Testis (tissue), 3 donors: ENCODE measurements around the gene ACAA1. TPM values are rescaled to one million over a fixed set of nuclear protein-coding genes. Genes with fewer than 3 reads are reported as not detected.

Experiments
- DNase-seq: peaks from one replicate; pipeline ENCODE4 v3.0.0-alpha.2; 2019
- H3K27ac ChIP-seq, 2 donors: fragments of 200-600 bp; sonication (generic); one replicate each; pipeline ENCODE4 v1.5.1; 2019
- H3K27me3 ChIP-seq: fragments of 200-600 bp; sonication (generic); one replicate; pipeline ENCODE4 v1.5.1; 2019
- H3K36me3 ChIP-seq: fragments of 200-600 bp; sonication (generic); one replicate; pipeline ENCODE4 v1.5.1; 2017; ENCODE audit warnings: low read depth; ENCODE audit errors: missing control alignments
- H3K4me1 ChIP-seq: fragments of 200-600 bp; sonication (generic); one replicate; pipeline ENCODE4 v1.5.1; 2019
- H3K4me3 ChIP-seq, 2 donors: fragments of 200-600 bp; sonication (generic); one replicate each; pipeline ENCODE4 v1.5.1; 2017 to 2019
- H3K9me3 ChIP-seq: fragments of 200-600 bp; sonication (generic); one replicate; pipeline ENCODE4 v1.5.1; 2017
- CTCF ChIP-seq, 3 experiments: fragments of 450-650 bp in 2 of 3; fragments of 200-600 bp in 1 of 3; sonication (generic) in 1 of 3; IDR thresholded peaks; one replicate each; pipeline ENCODE4 v1.5.1; 2016 to 2019; ENCODE audit warnings: antibody characterized with exemption in 3 of 3, mild to moderate bottlenecking in 2 of 3, moderate library complexity in 1 of 3
- POLR2A ChIP-seq: fragments of 450-650 bp; IDR thresholded peaks from one replicate; pipeline ENCODE4 v1.6.1; 2017; ENCODE audit warnings: antibody characterized with exemption, mild to moderate bottlenecking, moderate library complexity
- WGBS, 2 donors: methylation state at CpG; one replicate each; pipeline ENCODE4 v1.1.5; 2018; 5-methylcytosine and 5-hydroxymethylcytosine counted together
- intact Hi-C: fragments of 100-400 bp; cut with DNase I; formaldehyde crosslinking; loops from one replicate; pipeline ENCODE4 v1.15.1; 2023; ENCODE audit warnings: low total_unique reads
- polyA plus RNA-seq: library from polyadenylated mRNA; stranded (reverse); fragments of 350-450 nt; fragmentation: Illumina TruSeq; extraction: RNeasy Lipid Tissue Mini Kit (QIAGEN cat#74804); gene quantifications from one replicate; pipeline ENCODE4 v1.2.3, GENCODE V29; 2014; ENCODE audit warnings: low read depth, low replicate concordance; ENCODE audit not compliant: insufficient read depth
- total RNA-seq, 2 donors: library from RNA; depleted of rRNA; stranded (reverse); fragments of >200 nt; gene quantifications; one replicate each; pipeline ENCODE4 v1.2.3, GENCODE V29; 2016

ACAA1 gene
- total and polyA plus RNA-seq, 3 donors from 2014 or later = 50.7 to 60.9 (median 58.3) TPM

GRCh38 chr3:38133209-38133556, 3.7 kb downstream of the ACAA1 start:
- Histone ChIP-seq H3K4me1 (peaks cover 17% of the 10 kb centered on the region), H3K4me3 (no peak overlapping the region), H3K9me3 (no peaks in the 10 kb centered on the region), H3K27ac (no peak overlapping the region), H3K27me3 (no peaks in the 10 kb centered on the region), H3K36me3 (no peaks in the 10 kb centered on the region)
- DNase-seq = no peak
- intact Hi-C loops = no loop called here
- TF ChIP-seq CTCF (IDR thresholded peaks at IDR 0.05) = no peak
- no peak for TF ChIP-seq POLR2A
- WGBS, 2 donors = 94 to 95% methylated on average over 3 of the region's 3 CpGs

DNA sequence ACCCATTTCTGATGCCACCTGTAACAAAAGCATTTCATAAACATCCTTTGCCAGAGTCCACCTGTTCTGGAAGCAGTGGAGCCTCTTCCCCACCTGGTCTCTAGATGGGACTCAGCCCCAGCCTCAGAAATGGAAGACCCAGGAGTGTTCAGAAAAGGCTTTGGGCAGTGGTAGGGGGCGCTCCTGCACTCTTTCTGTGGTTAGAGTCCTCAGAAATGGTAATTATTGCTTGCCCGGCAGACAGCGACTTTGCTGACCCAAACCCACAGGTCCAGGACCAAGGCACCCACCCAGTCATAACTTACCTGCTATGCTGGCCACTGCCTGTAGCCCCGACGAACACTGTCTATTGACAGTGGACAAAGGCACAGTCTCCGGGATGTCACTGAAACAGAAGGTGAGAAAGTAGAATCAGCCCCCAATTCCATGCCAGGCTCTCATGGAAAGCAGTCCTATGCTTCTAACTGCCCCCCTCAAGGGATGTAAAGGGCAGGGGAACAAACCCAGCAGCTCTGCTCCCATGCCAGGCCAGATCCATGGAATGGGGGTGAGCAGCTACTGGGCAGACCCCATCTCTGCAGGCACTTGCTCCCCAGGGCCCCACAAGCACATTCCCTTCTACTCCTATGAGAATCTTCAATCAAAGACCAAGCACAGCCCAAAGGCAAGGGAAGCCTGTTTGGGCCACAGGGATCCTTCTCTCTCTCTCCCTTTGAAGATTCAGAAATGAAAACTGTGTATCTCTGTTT, 5.1 kb downstream of the ACAA1 start:
- peak; percentile 32 for DNase-seq

GRCh38 chr3:38130631-38131065, 6.3 kb downstream of the ACAA1 start:
- Histone ChIP-seq H3K36me3 (no peaks in the 10 kb centered on the region), H3K9me3 (no peaks in the 10 kb centered on the region), H3K27ac (no peak overlapping the region), H3K27me3 (no peaks in the 10 kb centered on the region), H3K4me3 (no peak overlapping the region), H3K4me1 (peaks cover 5% of the 10 kb centered on the region)
- no peak for TF ChIP-seq POLR2A
- no peak for TF ChIP-seq CTCF (IDR thresholded peaks at IDR 0.05)
- DNase-seq = no peak
- intact Hi-C loops = no loop called here
- 69 to 80% methylated on average over 2 to 3 of the region's 3 CpGs for WGBS, 2 donors

More for the DNA sequence above, 5.1 kb downstream of the ACAA1 start:
- Histone ChIP-seq H3K9me3 (no peaks in the 10 kb centered on the region), H3K27me3 (no peaks in the 10 kb centered on the region), H3K4me3 (no peak overlapping the region), H3K27ac (no peak overlapping the region), H3K36me3 (no peaks in the 10 kb centered on the region), H3K4me1 (peaks cover 10% of the 10 kb centered on the region)
- TF ChIP-seq CTCF (IDR thresholded peaks at IDR 0.05) = peak in 2 of 3 experiments; percentile 9 to 10
- no peak for TF ChIP-seq POLR2A
- intact Hi-C loops = no loop called here
- 72 to 100% methylated on average over 1 to 6 of the region's 6 CpGs for WGBS, 2 donors

- Histone ChIP-seq H3K36me3 (no peaks in the 10 kb centered on the region), H3K4me3 (no peak overlapping the region), H3K27me3 (no peaks in the 10 kb centered on the region), H3K9me3 (no peaks in the 10 kb centered on the region), H3K27ac (no peak overlapping the region), H3K4me1 (no peaks in the 10 kb centered on the region)
- TF ChIP-seq POLR2A = no peak
- no peak for TF ChIP-seq CTCF (IDR thresholded peaks at IDR 0.05)
- intact Hi-C loops = no loop called here
- whole genome bisulfite sequencing, 2 donors = 89 to 93% methylated on average over 5 of the region's 5 CpGs
- DNase-seq = no peak
Measured at GRCh38 chr3:38129058-38129457, 7.9 kb downstream of the ACAA1 start.

- WGBS, 2 donors = 92 to 100% methylated on average over 1 of the region's 1 CpG
- no peak for DNase-seq
- H3K27me3 ChIP-seq = no peaks in the 10 kb centered on the region
Measured at GRCh38 chr3:38128303-38128655, 8.6 kb downstream of the ACAA1 start.

More at GRCh38 chr3:38128303-38128655, 8.6 kb downstream of the ACAA1 start:
- Histone ChIP-seq H3K36me3 (no peaks in the 10 kb centered on the region), H3K9me3 (no peaks in the 10 kb centered on the region), H3K27ac (no peak overlapping the region), H3K4me1 (no peaks in the 10 kb centered on the region), H3K4me3 (no peak overlapping the region)
- intact Hi-C loops = no loop called here
- TF ChIP-seq POLR2A = no peak
- no peak for TF ChIP-seq CTCF (IDR thresholded peaks at IDR 0.05)
